ENCODE measurements around the gene TDRD1. TPM values are rescaled to one million over a fixed set of nuclear protein-coding genes. Genes with fewer than 3 reads are reported as not detected.
A peak's percentile ranks its signal among the peaks of the same experiment; 100 is the strongest.

Gene TDRD1
- total RNA-seq, 1 donor from 2014 or later, result 0.04 TPM

GRCh38 chr10:114278884-114279191, 99.7 kb downstream of the TDRD1 start:
- no peaks in the 10 kb centered on the region for H3K36me3 Mint-ChIP-seq
- Histone ChIP-seq H3K27me3 (no peaks in the 10 kb centered on the region), H3K9me3 (ENCODE audit: low read depth) (no peaks in the 10 kb centered on the region), H3F3A (ENCODE audit: low read depth) (no peaks in the 10 kb centered on the region), H3K4me1 (no peaks in the 10 kb centered on the region), H3K4me2 (no peak overlapping the region), H3K4me3 (no peak overlapping the region), H3K36me3 (no peaks in the 10 kb centered on the region), H2AFZ (replicated peaks) (no peak overlapping the region), H3K79me2 (ENCODE audit: low read depth) (no peaks in the 10 kb centered on the region), H3K27ac (no peak overlapping the region), H3K9ac (no peak overlapping the region), H4K20me1 (ENCODE audit: low read depth) (no peaks in the 10 kb centered on the region)
- no peak overlapping the region for H3K27ac Mint-ChIP-seq
- H3K4me1 Mint-ChIP-seq, result no peaks in the 10 kb centered on the region
- DNase-seq (ENCODE audit: low spot score), result no peak
- TF ChIP-seq CTCF (IDR thresholded peaks at IDR 0.05) (no peak), EZH2 (IDR thresholded peaks at IDR 0.05) (no peak), EZH2phosphoT487 (IDR thresholded peaks at IDR 0.05) (no peak)
- no peak overlapping the region for H3K4me3 Mint-ChIP-seq
- H3K27me3 Mint-ChIP-seq (ENCODE audit: insufficient read depth, low read depth), result peaks cover 8% of the 10 kb centered on the region
- no peaks in the 10 kb centered on the region for H3K9me3 Mint-ChIP-seq

- no peaks in the 10 kb centered on the region for H3K36me3 Mint-ChIP-seq
- peaks cover 8% of the 10 kb centered on the region for H3K27me3 Mint-ChIP-seq (ENCODE audit: insufficient read depth, low read depth)
- H3K9me3 Mint-ChIP-seq, result no peaks in the 10 kb centered on the region
- H2AFZ ChIP-seq (replicated peaks), result peak overlapping the region; percentile 50
- TF ChIP-seq EZH2phosphoT487 (IDR thresholded peaks at IDR 0.05) (no peak), CTCF (IDR thresholded peaks at IDR 0.05) (no peak), EZH2 (IDR thresholded peaks at IDR 0.05) (no peak)
- DNase-seq (ENCODE audit: low spot score), result no peak
- no peak overlapping the region for H3K27ac ChIP-seq
- H3K4me1 ChIP-seq, result no peaks in the 10 kb centered on the region
- no peaks in the 10 kb centered on the region for H4K20me1 ChIP-seq (ENCODE audit: low read depth)
- no peaks in the 10 kb centered on the region for H3K36me3 ChIP-seq
- no peaks in the 10 kb centered on the region for H3F3A ChIP-seq (ENCODE audit: low read depth)
- H3K27ac Mint-ChIP-seq, result no peak overlapping the region
- no peak overlapping the region for H3K4me3 Mint-ChIP-seq
- no peaks in the 10 kb centered on the region for H3K9me3 ChIP-seq (ENCODE audit: low read depth)
- no peak overlapping the region for H3K9ac ChIP-seq
- no peaks in the 10 kb centered on the region for H3K27me3 ChIP-seq
- H3K4me1 Mint-ChIP-seq, result no peaks in the 10 kb centered on the region
- no peak overlapping the region for H3K4me2 ChIP-seq
- no peak overlapping the region for H3K4me3 ChIP-seq
- H3K79me2 ChIP-seq (ENCODE audit: low read depth), result no peaks in the 10 kb centered on the region
These were observed 100.1 kb downstream of the TDRD1 start for GRCh38 chr10:114279289-114279688.

GRCh38 chr10:114279901-114280644, 100.9 kb downstream of the TDRD1 start:
- Histone ChIP-seq H3K4me2 (no peak overlapping the region), H3K27ac (no peak overlapping the region), H3K4me3 (no peak overlapping the region), H3K79me2 (ENCODE audit: low read depth) (no peaks in the 10 kb centered on the region), H3F3A (ENCODE audit: low read depth) (no peaks in the 10 kb centered on the region), H3K36me3 (no peaks in the 10 kb centered on the region), H3K9ac (no peak overlapping the region), H3K9me3 (ENCODE audit: low read depth) (no peaks in the 10 kb centered on the region), H3K27me3 (no peaks in the 10 kb centered on the region), H3K4me1 (no peaks in the 10 kb centered on the region), H2AFZ (replicated peaks) (peak overlapping the region; percentile 50), H4K20me1 (ENCODE audit: low read depth) (no peaks in the 10 kb centered on the region)
- Mint-ChIP-seq H3K9me3 (no peaks in the 10 kb centered on the region), H3K36me3 (no peaks in the 10 kb centered on the region), H3K27ac (peak overlapping the region; percentile 53), H3K4me3 (no peak overlapping the region), H3K27me3 (ENCODE audit: insufficient read depth, low read depth) (peaks cover 8% of the 10 kb centered on the region), H3K4me1 (peaks cover 1% of the 10 kb centered on the region)
- DNase-seq (ENCODE audit: low spot score), result no peak
- TF ChIP-seq EZH2phosphoT487 (IDR thresholded peaks at IDR 0.05) (no peak), CTCF (IDR thresholded peaks at IDR 0.05) (no peak), EZH2 (IDR thresholded peaks at IDR 0.05) (no peak)
